ENCODE results near the gene TSKS.
A peak's percentile ranks its signal among the peaks of the same experiment; 100 is the strongest.
"Not testable (repeated sequence)": the region's sequence is repeated elsewhere in the genome, so short reads cannot be mapped to it uniquely, and the experiment has no call there.

Gene TSKS

GRCh38 chr19:49766007-49766929 lies 3.2 kb upstream of the TSKS start:
- DNase-seq, result peak; percentile 99 to 100

- no peak for DNase-seq
Measured at GRCh38 chr19:49764341-49764740, 1.2 kb upstream of the TSKS start.

- peak; percentile 57 to 65 for DNase-seq
Measured at GRCh38 chr19:49761625-49762311, 1.3 kb downstream of the TSKS start.

- DNase-seq, result no peak
Measured at GRCh38 chr19:49761249-49761624, 1.9 kb downstream of the TSKS start.

- DNase-seq, result peak; percentile 60 to 61
Measured at GRCh38 chr19:49758292-49758691, 4.8 kb downstream of the TSKS start.

GRCh38 chr19:49755956-49756355 lies 7.2 kb downstream of the TSKS start:
- no peak for DNase-seq

GRCh38 chr19:49752701-49753100 lies 10.4 kb downstream of the TSKS start:
- DNase-seq, result no peak

- no peak for DNase-seq
Measured at GRCh38 chr19:49749771-49750170, 13.3 kb downstream of the TSKS start.

- DNase-seq, result no peak
Measured at GRCh38 chr19:49749055-49749716, 13.9 kb downstream of the TSKS start.

GRCh38 chr19:49746206-49746958 lies 16.7 kb downstream of the TSKS start:
- no peak for DNase-seq

- DNase-seq, result no peak
Measured at GRCh38 chr19:49744946-49745381, 18.1 kb downstream of the TSKS start.

- peak; percentile 4 to 25 for DNase-seq
Measured at GRCh38 chr19:49741210-49741844, 21.8 kb downstream of the TSKS start.

- no peak for DNase-seq
Measured at GRCh38 chr19:49739933-49740332, 23.2 kb downstream of the TSKS start.

GRCh38 chr19:49739098-49739497 lies 24.0 kb downstream of the TSKS start:
- DNase-seq, result no peak

GRCh38 chr19:49738268-49738667 lies 24.8 kb downstream of the TSKS start:
- DNase-seq, result no peak

GRCh38 chr19:49730166-49730565 lies 32.9 kb downstream of the TSKS start:
- peak; percentile 56 to 66 for DNase-seq

- DNase-seq, result no peak
Measured at GRCh38 chr19:49727217-49728030, 35.7 kb downstream of the TSKS start.

GRCh38 chr19:49719420-49719819 lies 43.7 kb downstream of the TSKS start:
- not testable (repeated sequence) for DNase-seq

GRCh38 chr19:49718991-49719390 lies 44.1 kb downstream of the TSKS start:
- no peak for DNase-seq

GRCh38 chr19:49718511-49718910 lies 44.6 kb downstream of the TSKS start:
- no peak for DNase-seq

- DNase-seq, result no peak
Measured at GRCh38 chr19:49716154-49716553, 47.0 kb downstream of the TSKS start.

Measured in Kasumi-1 (cell line).